Smooth muscle cell (in vitro differentiated cells): ENCODE results near the gene IMPACT. TPM values are rescaled to one million over a fixed set of nuclear protein-coding genes. Genes with fewer than 3 reads are reported as not detected.

ENCODE experiments used
- DNase-seq: peaks from one replicate; lab custom pipeline; 2025; ENCODE audit not compliant: unreplicated experiment; lab: John Stamatoyannopoulos, UW
- H2AFZ ChIP-seq: fragments of 200-600 bp; sonication (generic); 2 replicates; pipeline ENCODE4 v1.6.0; 2016; ENCODE audit warnings: antibody characterized with exemption, low read depth, mild to moderate bottlenecking
- H3F3A ChIP-seq: fragments of 200-600 bp; sonication (generic); 2 replicates; pipeline ENCODE4 v1.6.0; 2017; ENCODE audit warnings: antibody characterized with exemption, low read depth
- H3K27ac ChIP-seq: fragments of 200-600 bp; sonication (generic); 2 replicates; pipeline ENCODE4 v1.5.1; 2016; ENCODE audit warnings: low read depth, mild to moderate bottlenecking
- H3K27me3 ChIP-seq: fragments of 200-600 bp; sonication (generic); 2 replicates; pipeline ENCODE4 v1.6.1; 2016; ENCODE audit warnings: low read depth, mild to moderate bottlenecking
- H3K36me3 ChIP-seq: fragments of 200-600 bp; sonication (generic); 2 replicates; pipeline ENCODE4 v1.5.1; 2016; ENCODE audit warnings: low read depth
- H3K4me1 ChIP-seq: fragments of 200-600 bp; sonication (generic); 2 replicates; pipeline ENCODE4 v1.5.1; 2016; ENCODE audit warnings: low read depth
- H3K4me2 ChIP-seq: fragments of 200-600 bp; sonication (generic); 2 replicates; pipeline ENCODE4 v1.6.0; 2016; ENCODE audit warnings: mild to moderate bottlenecking
- H3K4me3 ChIP-seq: fragments of 200-600 bp; sonication (generic); 2 replicates; pipeline ENCODE4 v1.5.1; 2016; ENCODE audit warnings: mild to moderate bottlenecking
- H3K79me2 ChIP-seq: fragments of 200-600 bp; sonication (generic); 2 replicates; pipeline ENCODE4 v1.6.0; 2016; ENCODE audit warnings: low read depth, mild to moderate bottlenecking
- H3K9ac ChIP-seq: fragments of 200-600 bp; sonication (generic); 2 replicates; pipeline ENCODE4 v1.6.0; 2016; ENCODE audit warnings: low read depth
- H3K9me3 ChIP-seq: fragments of 200-600 bp; sonication (generic); replicated peaks from 2 replicates; pipeline ENCODE4 v1.5.1; 2016; ENCODE audit warnings: low read depth
- H4K20me1 ChIP-seq: fragments of 200-600 bp; sonication (generic); 2 replicates; pipeline ENCODE4 v1.6.0; 2016; ENCODE audit warnings: low read depth
- WGBS: methylation state at CpG from one replicate; pipeline ENCODE4 v1.1.7; 2016; ENCODE audit warnings: low lambda C conversion rate; 5-methylcytosine and 5-hydroxymethylcytosine counted together
- polyA plus RNA-seq: library from polyadenylated mRNA; unstranded; fragments of >200 nt; fragmentation: Nextera tagmentation; extraction: Ambion mirVana; gene quantifications from 2 replicates; pipeline ENCODE4 v1.2.1, GENCODE V29; 2016
- total RNA-seq: library from RNA; depleted of rRNA; stranded (reverse); fragments of >200 nt; gene quantifications from 2 replicates; pipeline ENCODE4 v1.2.3, GENCODE V29; 2014
- TF ChIP-seq, protein P1 (sequence below): fragments of 200-600 bp; sonication (generic); IDR thresholded peaks from 2 replicates; pipeline ENCODE4 v1.5.1; 2017; ENCODE audit warnings: borderline replicate concordance, mild to moderate bottlenecking, antibody characterized with exemption; ENCODE audit not compliant: insufficient read depth, poor library complexity, severe bottlenecking

IMPACT gene
- total and polyA plus RNA-seq, 2 experiments from 2014 or later, result 25.0 to 30.2 TPM

DNA sequence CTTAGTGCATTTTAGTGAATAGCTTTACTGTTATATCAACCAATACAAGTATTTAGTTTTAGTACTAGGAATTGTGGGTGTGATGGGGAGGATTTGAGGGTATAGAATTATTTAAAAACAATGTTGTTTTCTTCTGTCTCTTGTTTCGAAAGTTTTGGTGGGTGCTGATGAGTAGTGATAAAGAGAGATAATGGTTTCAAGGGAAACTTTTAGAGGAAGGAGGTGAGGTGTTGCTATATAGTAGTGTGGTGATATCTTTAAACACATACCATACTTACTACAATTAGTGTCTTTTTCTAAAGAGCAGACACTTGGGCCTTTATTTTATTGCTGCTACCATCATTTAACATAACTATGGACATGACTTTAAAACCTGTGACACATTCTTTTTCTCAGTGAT is 10.5 kb downstream of the IMPACT start:
- Histone ChIP-seq H3K4me2 (no peak overlapping the region), H3K36me3 (peaks cover 17% of the 10 kb centered on the region)
- WGBS, result 100% methylated on average over 1 of the region's 1 CpG

DNA sequence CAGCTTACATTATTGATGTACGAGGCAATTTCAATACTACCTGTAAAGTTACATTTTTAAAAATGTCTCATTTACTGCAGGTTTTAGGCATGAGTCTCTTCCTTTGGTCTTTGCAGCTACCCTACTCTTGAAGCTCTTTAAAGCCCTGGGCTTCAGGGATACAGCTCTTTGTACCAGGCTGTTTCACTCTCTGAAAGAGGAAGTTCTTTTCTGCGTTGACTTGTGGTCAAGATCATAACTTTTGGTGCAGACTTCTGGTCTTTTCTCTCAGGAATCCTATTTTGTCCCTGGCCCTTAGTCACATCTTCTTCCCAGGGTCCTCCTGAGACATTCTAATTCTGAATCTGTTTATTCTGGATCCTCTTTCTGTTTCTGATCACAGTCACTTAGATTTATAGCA is 17.4 kb downstream of the IMPACT start:
- Histone ChIP-seq H4K20me1 (no peaks in the 10 kb centered on the region), H3K4me1 (no peaks in the 10 kb centered on the region), H2AFZ (no peak overlapping the region), H3K4me2 (no peak overlapping the region), H3K4me3 (no peak overlapping the region), H3K9me3 (no peaks in the 10 kb centered on the region), H3K9ac (no peak overlapping the region), H3K79me2 (no peaks in the 10 kb centered on the region), H3K27ac (no peak overlapping the region), H3K27me3 (no peaks in the 10 kb centered on the region), H3F3A (no peaks in the 10 kb centered on the region), H3K36me3 (peaks cover 16% of the 10 kb centered on the region)
- TF ChIP-seq, protein P1, sequence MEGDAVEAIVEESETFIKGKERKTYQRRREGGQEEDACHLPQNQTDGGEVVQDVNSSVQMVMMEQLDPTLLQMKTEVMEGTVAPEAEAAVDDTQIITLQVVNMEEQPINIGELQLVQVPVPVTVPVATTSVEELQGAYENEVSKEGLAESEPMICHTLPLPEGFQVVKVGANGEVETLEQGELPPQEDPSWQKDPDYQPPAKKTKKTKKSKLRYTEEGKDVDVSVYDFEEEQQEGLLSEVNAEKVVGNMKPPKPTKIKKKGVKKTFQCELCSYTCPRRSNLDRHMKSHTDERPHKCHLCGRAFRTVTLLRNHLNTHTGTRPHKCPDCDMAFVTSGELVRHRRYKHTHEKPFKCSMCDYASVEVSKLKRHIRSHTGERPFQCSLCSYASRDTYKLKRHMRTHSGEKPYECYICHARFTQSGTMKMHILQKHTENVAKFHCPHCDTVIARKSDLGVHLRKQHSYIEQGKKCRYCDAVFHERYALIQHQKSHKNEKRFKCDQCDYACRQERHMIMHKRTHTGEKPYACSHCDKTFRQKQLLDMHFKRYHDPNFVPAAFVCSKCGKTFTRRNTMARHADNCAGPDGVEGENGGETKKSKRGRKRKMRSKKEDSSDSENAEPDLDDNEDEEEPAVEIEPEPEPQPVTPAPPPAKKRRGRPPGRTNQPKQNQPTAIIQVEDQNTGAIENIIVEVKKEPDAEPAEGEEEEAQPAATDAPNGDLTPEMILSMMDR, result no peak
- WGBS, result 96% methylated on average over 2 of the region's 2 CpGs
- DNase-seq, result no peak

More for the DNA sequence above, 10.5 kb downstream of the IMPACT start:
- Histone ChIP-seq H2AFZ (no peak overlapping the region), H3F3A (no peaks in the 10 kb centered on the region), H3K4me1 (no peaks in the 10 kb centered on the region), H4K20me1 (no peaks in the 10 kb centered on the region), H3K27ac (no peak overlapping the region), H3K9me3 (no peaks in the 10 kb centered on the region), H3K27me3 (no peaks in the 10 kb centered on the region), H3K79me2 (no peaks in the 10 kb centered on the region), H3K9ac (no peak overlapping the region), H3K4me3 (no peak overlapping the region)
- TF ChIP-seq, protein P1, result no peak
- no peak for DNase-seq

DNA sequence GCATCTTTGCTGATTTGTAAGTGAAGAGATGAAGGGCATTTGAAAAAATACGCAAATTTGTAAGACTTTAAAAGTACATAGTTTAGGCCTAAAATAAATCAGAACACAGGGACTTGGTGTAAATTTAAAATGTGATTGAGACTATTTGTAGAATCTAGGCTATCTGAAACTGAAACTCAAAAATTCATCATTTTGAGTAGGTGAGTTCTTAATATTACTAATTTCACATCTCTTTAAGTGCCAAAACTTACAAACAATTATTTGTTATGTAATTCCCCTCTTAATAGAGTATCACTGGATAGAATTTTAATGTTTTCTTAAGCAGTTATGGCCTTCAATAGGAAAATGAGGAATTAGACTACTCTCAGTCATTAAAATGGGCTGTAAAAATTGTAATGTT is 20.0 kb downstream of the IMPACT start:
- Histone ChIP-seq H3K36me3 (peaks cover 34% of the 10 kb centered on the region), H3K4me2 (no peak overlapping the region), H2AFZ (no peak overlapping the region), H3K79me2 (no peaks in the 10 kb centered on the region), H4K20me1 (no peaks in the 10 kb centered on the region), H3K4me3 (no peak overlapping the region), H3K9me3 (no peaks in the 10 kb centered on the region), H3K27me3 (no peaks in the 10 kb centered on the region), H3K27ac (no peak overlapping the region), H3K4me1 (no peaks in the 10 kb centered on the region), H3K9ac (no peak overlapping the region), H3F3A (no peaks in the 10 kb centered on the region)
- TF ChIP-seq, protein P1, result no peak
- 96% methylated on average over 1 of the region's 1 CpG for WGBS
- DNase-seq, result no peak

DNA sequence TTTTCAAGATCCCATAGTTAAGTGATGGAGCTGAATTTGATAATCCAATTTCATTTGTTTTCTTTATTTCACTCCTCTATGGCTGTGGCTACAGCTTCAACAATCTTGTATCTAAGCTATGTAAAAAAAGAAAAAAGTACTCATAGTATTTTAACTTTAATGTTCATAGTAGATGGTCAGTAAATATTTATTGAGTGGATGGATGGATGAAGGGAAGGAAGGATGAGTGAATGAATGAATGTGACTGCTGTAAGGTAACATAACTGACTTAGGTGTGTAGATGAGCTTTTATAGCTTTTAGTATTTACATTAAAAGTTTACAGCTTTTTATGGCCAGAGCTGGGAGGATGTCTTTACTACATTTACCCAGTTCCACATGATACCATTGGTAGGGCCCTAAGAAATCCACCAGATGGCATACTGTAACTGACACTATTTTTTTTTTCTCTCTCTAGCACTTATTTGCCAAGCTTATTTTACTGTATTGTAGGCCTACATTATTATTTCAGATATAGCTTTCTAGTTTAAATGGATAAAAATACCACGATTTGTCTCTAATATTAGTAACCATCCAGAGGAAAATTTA is 20.6 kb downstream of the IMPACT start:
- H3K4me2 ChIP-seq, result no peak overlapping the region
- H3K36me3 ChIP-seq, result peaks cover 36% of the 10 kb centered on the region
- H3K27ac ChIP-seq, result no peak overlapping the region
- no peaks in the 10 kb centered on the region for H3K27me3 ChIP-seq
- 91% methylated on average over 1 of the region's 1 CpG for WGBS
- H3K4me1 ChIP-seq, result no peaks in the 10 kb centered on the region
- H3K9me3 ChIP-seq, result no peaks in the 10 kb centered on the region
- no peak for DNase-seq
- H3F3A ChIP-seq, result no peaks in the 10 kb centered on the region
- H3K79me2 ChIP-seq, result no peaks in the 10 kb centered on the region
- TF ChIP-seq, protein P1, result no peak
- no peak overlapping the region for H3K4me3 ChIP-seq
- H4K20me1 ChIP-seq, result no peaks in the 10 kb centered on the region
- H2AFZ ChIP-seq, result no peak overlapping the region
- H3K9ac ChIP-seq, result no peak overlapping the region
